DND-41 (cell line): ENCODE measurements around the gene PACS1.
"Not testable (repeated sequence)": the region's sequence is repeated elsewhere in the genome, so short reads cannot be mapped to it uniquely, and the experiment has no call there.

Experiments used
- ATAC-seq: fragments of 200-7000 bp; cut with Tn5 transposase; 3 replicates; pipeline ENCODE4 v1.9.1; 2021; ENCODE audit warnings: low read depth; ENCODE audit not compliant: insufficient read depth
- DNase-seq: peaks from one replicate; pipeline ENCODE4 v3.0.0-alpha.2; 2020
- H2AFZ ChIP-seq: 2 replicates; pipeline ENCODE4 v1.6.0; 2012; ENCODE audit warnings: low read depth, low read length
- H3K27ac ChIP-seq: 2 replicates; pipeline ENCODE4 v1.5.1; 2012; ENCODE audit warnings: low read length, inconsistent platforms
- H3K27me3 ChIP-seq: fragments of 200-600 bp; sonication (generic); 2 replicates; pipeline ENCODE4 v1.6.0; 2012; ENCODE audit warnings: low read length, mild to moderate bottlenecking, inconsistent platforms; ENCODE audit not compliant: insufficient read depth, poor library complexity
- H3K36me3 ChIP-seq: 2 replicates; pipeline ENCODE4 v1.5.1; 2012; ENCODE audit warnings: low read length, inconsistent platforms; ENCODE audit not compliant: insufficient read depth
- H3K4me1 ChIP-seq: 2 replicates; pipeline ENCODE4 v1.5.1; 2012; ENCODE audit warnings: mild to moderate bottlenecking, low read length; ENCODE audit not compliant: insufficient read depth
- H3K4me2 ChIP-seq: 2 replicates; pipeline ENCODE4 v1.6.0; 2012; ENCODE audit warnings: mild to moderate bottlenecking, moderate library complexity, low read length, inconsistent platforms; ENCODE audit not compliant: insufficient read depth
- H3K4me3 ChIP-seq, 2 experiments: fragments of 200-600 bp in 1 of 2; shearing (Covaris generic) in 1 of 2; 2 replicates each; pipeline ENCODE4 v1.5.1; 2012 to 2016; ENCODE audit warnings: inconsistent platforms in 2 of 2, low read length in 2 of 2, mild to moderate bottlenecking in 2 of 2, low read depth in 1 of 2, moderate library complexity in 1 of 2
- H3K79me2 ChIP-seq: 2 replicates; pipeline ENCODE4 v1.6.0; 2012; ENCODE audit warnings: low read length, inconsistent platforms; ENCODE audit not compliant: insufficient read depth
- H3K9ac ChIP-seq: 2 replicates; pipeline ENCODE4 v1.6.0; 2012; ENCODE audit warnings: low read depth, mild to moderate bottlenecking, inconsistent platforms, low read length, moderate library complexity
- H3K9me3 ChIP-seq: 2 replicates; pipeline ENCODE4 v1.5.1; 2012; ENCODE audit warnings: low read length, moderate library complexity, mild to moderate bottlenecking, inconsistent platforms; ENCODE audit not compliant: insufficient read depth, severe bottlenecking
- H4K20me1 ChIP-seq: 2 replicates; pipeline ENCODE4 v1.6.0; 2012; ENCODE audit warnings: low read length; ENCODE audit not compliant: insufficient read depth
- CTCF ChIP-seq: IDR thresholded peaks from 2 replicates; pipeline ENCODE4 v1.5.1; 2012; ENCODE audit warnings: borderline replicate concordance, low read length, moderate library complexity, mild to moderate bottlenecking; ENCODE audit not compliant: poor library complexity, severe bottlenecking; ENCODE audit errors: extremely low read depth
- EZH2 ChIP-seq: IDR thresholded peaks from 3 replicates; pipeline ENCODE4 v1.6.1; 2012; ENCODE audit warnings: borderline replicate concordance, low read depth, mild to moderate bottlenecking, moderate library complexity, low read length, inconsistent platforms; ENCODE audit not compliant: severe bottlenecking

Gene PACS1

DNA sequence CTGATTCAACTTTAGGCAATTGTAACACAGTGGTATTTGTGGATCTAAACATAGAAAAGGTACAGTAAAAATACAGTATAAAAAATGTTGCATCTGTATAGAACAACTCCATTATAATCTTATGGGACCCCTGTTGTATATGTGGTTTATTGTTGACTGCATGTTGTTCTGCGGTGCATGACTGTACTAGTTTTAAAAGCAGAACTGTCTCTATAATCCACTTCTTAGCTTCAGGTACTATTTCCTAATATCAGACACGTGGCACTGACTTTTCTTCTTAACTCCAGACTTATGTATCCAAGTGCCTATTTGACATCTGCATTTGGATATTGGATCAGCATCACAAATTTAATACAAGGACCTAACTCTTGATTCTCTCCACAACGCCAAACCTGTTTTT, 41.1 kb downstream of the PACS1 start:
- Histone ChIP-seq H3K27ac (no peak overlapping the region), H3K4me3 (no peak overlapping the region), H3K36me3 (no peaks in the 10 kb centered on the region), H3K4me2 (no peak overlapping the region), H3K4me1 (peaks cover 3% of the 10 kb centered on the region; the same call in 1 of the 2 replicates), H4K20me1 (0 out of 2 replicates have a peak, but pooled peaks cover 8% of the 10 kb centered on the region), H3K27me3 (no peaks in the 10 kb centered on the region), H2AFZ (no peak overlapping the region), H3K79me2 (no peaks in the 10 kb centered on the region; the same call in 1 of the 2 replicates), H3K9ac (no peak overlapping the region), H3K9me3 (no peaks in the 10 kb centered on the region)
- DNase-seq (no peak), ATAC-seq (no peak)
- no peak for TF ChIP-seq EZH2
- no peak for TF ChIP-seq CTCF

DNA sequence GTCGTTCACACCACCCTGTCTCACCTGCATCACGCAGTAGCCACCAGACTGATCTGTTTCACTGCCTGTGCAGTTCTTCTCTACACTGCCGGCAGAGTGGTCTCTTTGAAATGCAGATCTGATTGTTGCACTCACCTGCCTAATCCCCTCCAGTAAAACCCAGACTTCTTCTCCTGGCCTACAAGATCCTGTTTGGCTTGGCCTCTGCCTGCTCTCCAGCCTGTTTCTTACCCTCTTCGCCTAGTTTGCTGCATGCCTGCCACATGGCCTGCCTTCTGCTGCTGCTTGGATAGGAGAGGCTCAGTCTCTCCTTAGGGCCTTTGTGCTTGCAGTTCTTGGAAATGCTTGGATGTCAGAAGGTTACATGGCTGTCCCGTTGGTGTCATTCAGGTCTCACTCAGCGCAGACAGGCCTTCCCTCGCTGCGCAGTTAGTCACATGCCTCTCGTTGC, 42.0 kb downstream of the PACS1 start:
- no peak overlapping the region for H3K4me2 ChIP-seq
- H2AFZ ChIP-seq = no peak overlapping the region

GRCh38 chr11:66112601-66113499, 42.8 kb downstream of the PACS1 start:
- H3K79me2 ChIP-seq = no peaks in the 10 kb centered on the region; the same call in 1 of the 2 replicates
- ATAC-seq = no peak
- no peaks in the 10 kb centered on the region for H3K9me3 ChIP-seq
- no peak overlapping the region for H3K27ac ChIP-seq
- peaks cover 7% of the 10 kb centered on the region for H3K4me1 ChIP-seq
- DNase-seq = no peak
- no peak overlapping the region for H3K9ac ChIP-seq
- H3K4me2 ChIP-seq = no peak overlapping the region
- no peaks in the 10 kb centered on the region for H3K27me3 ChIP-seq
- TF ChIP-seq CTCF = no peak
- no peak for TF ChIP-seq EZH2
- H4K20me1 ChIP-seq = 0 out of 2 replicates have a peak, but pooled peaks cover 8% of the 10 kb centered on the region
- H3K4me3 ChIP-seq = no peak overlapping the region
- no peaks in the 10 kb centered on the region for H3K36me3 ChIP-seq
- H2AFZ ChIP-seq = no peak overlapping the region

More for the DNA sequence above, 42.0 kb downstream of the PACS1 start:
- Histone ChIP-seq H3K27ac (no peak overlapping the region), H4K20me1 (0 out of 2 replicates have a peak, but pooled peaks cover 8% of the 10 kb centered on the region), H3K36me3 (no peaks in the 10 kb centered on the region), H3K9ac (no peak overlapping the region), H3K27me3 (no peaks in the 10 kb centered on the region), H3K9me3 (no peaks in the 10 kb centered on the region), H3K79me2 (no peaks in the 10 kb centered on the region; the same call in 1 of the 2 replicates), H3K4me3 (no peak overlapping the region), H3K4me1 (peaks cover 7% of the 10 kb centered on the region)
- ATAC-seq (no peak), DNase-seq (no peak)
- no peak for TF ChIP-seq EZH2

- not testable (repeated sequence) for H3K9ac ChIP-seq, H3K9me3 ChIP-seq, H2AFZ ChIP-seq, H3K27me3 ChIP-seq, H3K4me1 ChIP-seq, H3K4me2 ChIP-seq, ATAC-seq, H3K36me3 ChIP-seq, H3K79me2 ChIP-seq, H4K20me1 ChIP-seq, H3K27ac ChIP-seq, H3K4me3 ChIP-seq, DNase-seq
Observed at GRCh38 chr11:66114957-66115356, 44.9 kb downstream of the PACS1 start.
